Measurements from ENCODE around the gene PDZD7.

The PDZD7 gene

DNA sequence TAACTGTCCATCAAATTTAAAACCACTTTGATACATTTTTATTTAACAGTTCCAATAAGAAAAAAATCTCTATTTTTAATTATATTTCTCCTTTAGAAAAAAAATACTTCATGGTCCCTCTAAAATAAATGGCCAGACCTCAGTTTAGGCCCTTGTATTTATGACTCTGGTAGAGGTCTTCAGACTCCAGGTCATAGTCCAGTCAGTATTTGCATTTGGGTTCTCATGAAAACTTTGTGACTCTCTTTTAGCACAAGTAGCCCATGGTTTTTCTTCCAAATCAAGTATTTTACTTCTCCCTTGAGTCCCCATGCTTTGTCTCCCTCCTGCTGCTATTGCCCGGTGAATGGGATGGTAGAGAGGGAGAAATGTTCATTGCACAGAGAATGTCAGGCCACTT lies 67.1 kb downstream of the PDZD7 start:
- no CpG with 5 or more reads among the region's 1 CpG for WGBS, 2 experiments (ENCODE audit: insufficient coverage in 2 of 2)
- Histone ChIP-seq H3K9me3 (ENCODE audit: control insufficient read depth, low read length) (no peaks in the 10 kb centered on the region), H3K4me1 (ENCODE audit: control insufficient read depth, insufficient read depth, low read length, poor library complexity, severe bottlenecking) (no peaks in the 10 kb centered on the region), H3K27ac (ENCODE audit: low read depth, low read length, severe bottlenecking) (no peak overlapping the region), H3K4me3 (ENCODE audit: extremely low read depth, insufficient read depth, low read length, poor library complexity, severe bottlenecking) (no peak overlapping the region), H3K36me3 (ENCODE audit: control insufficient read depth, insufficient read depth, low read length) (peaks cover 50% of the 10 kb centered on the region)

DNA sequence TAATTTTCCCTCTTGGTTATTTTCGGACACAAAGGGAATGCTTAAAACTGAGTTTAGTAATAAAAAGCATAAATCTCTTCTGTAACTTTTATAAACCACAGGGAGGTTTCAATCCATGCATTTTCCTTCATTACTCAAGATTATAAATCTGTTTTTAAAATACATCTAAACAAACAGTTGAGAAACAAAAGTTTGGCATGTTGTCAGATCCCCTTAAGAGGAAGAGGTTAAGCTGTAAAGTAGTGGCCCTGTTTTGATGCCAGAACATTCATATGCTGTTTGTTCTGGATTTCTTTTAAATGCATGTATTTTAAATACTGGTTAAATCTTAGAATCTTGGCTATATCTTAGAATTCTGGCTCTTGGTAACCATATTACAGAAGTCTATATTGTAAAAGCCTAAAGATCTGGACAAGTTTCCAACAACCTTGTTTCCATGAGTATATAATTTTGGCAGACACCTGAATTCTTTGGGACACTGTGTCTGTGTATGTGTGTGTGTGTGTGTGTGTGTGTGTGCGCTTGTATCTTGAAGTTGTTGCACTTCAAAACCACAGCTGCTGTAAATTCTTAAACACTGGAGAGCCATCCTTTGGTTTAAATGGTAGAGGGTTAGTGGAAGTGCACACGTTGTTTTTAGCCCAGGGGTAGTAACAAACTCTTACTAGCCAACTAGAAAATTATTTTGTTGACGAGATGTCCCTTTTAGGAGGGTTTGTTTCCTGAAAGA lies 68.4 kb downstream of the PDZD7 start:
- no peak overlapping the region for H3K27ac ChIP-seq (ENCODE audit: low read depth, low read length, severe bottlenecking)
- no peak overlapping the region for H3K4me3 ChIP-seq (ENCODE audit: extremely low read depth, insufficient read depth, low read length, poor library complexity, severe bottlenecking)
- H3K9me3 ChIP-seq (ENCODE audit: control insufficient read depth, low read length) = no peaks in the 10 kb centered on the region
- peaks cover 62% of the 10 kb centered on the region for H3K36me3 ChIP-seq (ENCODE audit: control insufficient read depth, insufficient read depth, low read length)
- WGBS, 2 experiments (ENCODE audit: insufficient coverage in 2 of 2) = 100% methylated on average over 1 of the region's 4 CpGs; no CpG with 5 or more reads in 1 of the 2 experiments
- H3K4me1 ChIP-seq (ENCODE audit: control insufficient read depth, insufficient read depth, low read length, poor library complexity, severe bottlenecking) = no peaks in the 10 kb centered on the region

DNA sequence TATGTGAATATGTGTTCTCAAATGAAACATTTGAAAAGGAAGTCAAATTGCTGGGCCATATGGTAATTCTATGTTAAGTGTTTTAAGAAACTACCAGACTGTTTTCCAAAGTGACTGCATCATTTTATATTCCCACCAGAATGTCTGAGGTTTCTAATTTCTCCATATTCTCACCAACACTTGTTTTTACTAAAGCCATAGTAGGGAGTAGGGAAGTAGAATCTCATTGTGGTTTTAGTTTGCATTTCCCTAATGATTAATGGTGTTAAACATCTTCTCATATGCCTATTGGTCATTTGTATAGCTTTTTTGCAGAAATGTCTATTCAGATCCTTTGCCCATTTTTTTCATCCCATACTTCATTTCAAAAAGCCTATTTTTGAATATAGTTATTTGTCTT lies 70.7 kb downstream of the PDZD7 start:
- Histone ChIP-seq H3K9me3 (ENCODE audit: control insufficient read depth, low read length) (no peaks in the 10 kb centered on the region), H3K36me3 (ENCODE audit: control insufficient read depth, insufficient read depth, low read length) (peaks cover 68% of the 10 kb centered on the region), H3K27ac (ENCODE audit: low read depth, low read length, severe bottlenecking) (no peak overlapping the region), H3K4me3 (ENCODE audit: extremely low read depth, insufficient read depth, low read length, poor library complexity, severe bottlenecking) (no peak overlapping the region), H3K4me1 (ENCODE audit: control insufficient read depth, insufficient read depth, low read length, poor library complexity, severe bottlenecking) (no peaks in the 10 kb centered on the region)
